ACC112 (cell line): Measurements from ENCODE around the gene IL23R.

Experiments
- H2AFZ ChIP-seq: fragments of 200-600 bp; sonication (generic); one replicate; pipeline ENCODE4 v1.6.0; 2017; ENCODE audit warnings: antibody characterized with exemption, low read length; ENCODE audit not compliant: unreplicated experiment
- H3K27ac ChIP-seq: fragments of 200-600 bp; sonication (generic); 2 replicates; pipeline ENCODE4 v1.5.1; 2014; ENCODE audit warnings: low read depth, mild to moderate bottlenecking, antibody characterized with exemption, low read length, moderate library complexity
- H3K27me3 ChIP-seq: fragments of 200-600 bp; sonication (generic); 2 replicates; pipeline ENCODE4 v1.6.1; 2014; ENCODE audit warnings: mild to moderate bottlenecking, antibody characterized with exemption, low read length, moderate library complexity, mixed read lengths; ENCODE audit not compliant: insufficient read depth
- H3K36me3 ChIP-seq: fragments of 200-600 bp; sonication (generic); 2 replicates; pipeline ENCODE4 v1.6.1; 2016; ENCODE audit warnings: mild to moderate bottlenecking, antibody characterized with exemption, low read length, moderate library complexity, mixed read lengths; ENCODE audit not compliant: insufficient read depth
- H3K4me1 ChIP-seq: fragments of 200-600 bp; sonication (generic); one replicate; pipeline ENCODE4 v1.6.1; 2016; ENCODE audit warnings: low read length, mixed read lengths; ENCODE audit not compliant: insufficient read depth, unreplicated experiment, control insufficient read depth
- H3K4me3 ChIP-seq: fragments of 200-600 bp; sonication (generic); 2 replicates; pipeline ENCODE4 v1.5.1; 2014; ENCODE audit warnings: mild to moderate bottlenecking, low read depth, low read length
- H3K79me2 ChIP-seq: fragments of 200-600 bp; sonication (generic); one replicate; pipeline ENCODE4 v1.6.0; 2016; ENCODE audit warnings: low read length; ENCODE audit not compliant: control insufficient read depth, unreplicated experiment, insufficient read depth

Gene IL23R

DNA sequence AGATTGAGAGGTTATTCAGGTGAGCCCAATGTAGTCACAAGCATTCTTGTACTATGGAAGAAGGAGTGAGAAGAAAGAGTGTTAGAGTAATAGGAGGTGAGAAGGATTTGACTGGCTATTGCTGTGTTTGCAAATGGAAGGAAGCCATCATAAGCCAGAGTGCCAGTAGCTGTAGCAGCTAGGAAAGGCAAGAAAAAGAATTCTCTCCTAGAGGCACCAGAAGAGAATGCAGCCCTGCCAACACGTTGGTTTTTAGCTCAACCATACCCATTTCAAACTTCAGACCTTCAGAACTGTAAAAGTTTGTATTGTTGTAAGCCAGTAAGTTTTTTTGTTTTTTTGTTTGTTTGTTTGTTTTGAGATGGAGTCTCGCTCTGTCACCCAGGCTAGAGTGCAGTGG is 132.5 kb downstream of the IL23R start:
- Histone ChIP-seq H3K27ac (no peak overlapping the region), H3K4me1 (peaks cover 5% of the 10 kb centered on the region), H3K36me3 (no peaks in the 10 kb centered on the region), H3K79me2 (no peaks in the 10 kb centered on the region), H3K4me3 (no peak overlapping the region), H3K27me3 (no peaks in the 10 kb centered on the region), H2AFZ (no peak overlapping the region)

DNA sequence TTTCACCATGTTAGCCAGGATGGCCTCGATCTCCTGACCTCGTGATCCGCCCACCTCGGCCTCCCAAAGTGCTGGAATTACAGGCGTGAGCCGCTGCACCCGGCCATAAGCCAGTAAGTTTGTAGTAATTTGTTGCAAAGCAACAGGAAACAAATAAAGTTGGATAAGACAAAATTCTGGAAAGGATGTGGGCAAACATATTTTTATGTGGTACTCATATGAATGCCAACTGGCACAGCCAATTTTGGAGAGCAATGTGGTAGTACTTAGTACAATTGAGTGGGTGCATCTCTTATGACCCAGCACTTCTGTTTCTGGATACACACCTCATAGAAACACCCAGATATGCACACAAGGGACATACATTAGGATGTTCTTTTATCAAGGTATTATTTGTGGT is 133.0 kb downstream of the IL23R start:
- no peaks in the 10 kb centered on the region for H3K27me3 ChIP-seq
- H3K27ac ChIP-seq, result no peak overlapping the region
- H3K36me3 ChIP-seq, result no peaks in the 10 kb centered on the region
- H3K4me1 ChIP-seq, result no peaks in the 10 kb centered on the region
- H3K79me2 ChIP-seq, result no peaks in the 10 kb centered on the region
- peak overlapping the region; percentile 18 for H2AFZ ChIP-seq
- no peak overlapping the region for H3K4me3 ChIP-seq

DNA sequence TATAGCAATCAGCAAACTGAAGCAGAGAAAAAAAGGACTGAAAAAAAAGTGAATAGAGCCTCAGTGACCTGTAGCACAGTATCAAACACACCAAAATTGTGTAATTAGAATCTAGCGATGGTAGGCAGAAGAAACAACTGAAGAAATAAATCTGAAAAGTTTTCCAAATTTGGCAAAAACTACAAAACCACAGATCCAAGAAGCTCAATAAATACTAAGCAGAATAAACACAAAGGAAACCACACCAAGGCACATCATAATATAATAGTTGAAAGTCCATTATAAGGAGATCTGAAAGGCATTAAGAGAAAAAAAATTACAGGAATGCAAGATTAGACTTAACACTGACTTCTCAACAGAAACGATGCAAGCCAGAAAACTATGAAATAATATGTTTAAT is 134.3 kb downstream of the IL23R start:
- Histone ChIP-seq H3K4me3 (peak overlapping the region; percentile 51), H3K27me3 (no peaks in the 10 kb centered on the region), H2AFZ (peak overlapping the region; percentile 16), H3K79me2 (no peaks in the 10 kb centered on the region), H3K4me1 (no peaks in the 10 kb centered on the region), H3K27ac (no peak overlapping the region), H3K36me3 (no peaks in the 10 kb centered on the region)

DNA sequence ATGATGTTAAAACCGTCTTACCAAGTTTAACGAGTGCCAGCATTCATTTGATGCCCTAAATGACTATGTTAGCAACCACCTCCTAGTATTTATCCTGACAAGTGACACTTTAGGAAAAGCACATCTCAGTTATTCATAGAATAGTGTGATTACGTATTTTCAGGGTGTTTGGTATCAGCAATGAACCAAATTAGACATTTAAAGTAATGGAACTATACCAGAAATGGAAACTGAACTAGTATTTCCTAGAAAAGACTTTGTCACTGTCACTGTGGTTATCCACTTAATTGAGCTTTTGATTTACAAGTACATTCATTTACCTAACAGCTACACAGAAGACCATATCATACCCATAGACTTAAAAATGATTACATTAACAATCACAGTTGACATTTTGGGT is 137.8 kb downstream of the IL23R start:
- Histone ChIP-seq H3K27ac (no peak overlapping the region), H3K79me2 (no peaks in the 10 kb centered on the region), H3K36me3 (no peaks in the 10 kb centered on the region), H3K27me3 (peaks cover 6% of the 10 kb centered on the region; the same call in 1 of the 2 replicates), H2AFZ (no peak overlapping the region), H3K4me1 (no peaks in the 10 kb centered on the region), H3K4me3 (no peak overlapping the region)

DNA sequence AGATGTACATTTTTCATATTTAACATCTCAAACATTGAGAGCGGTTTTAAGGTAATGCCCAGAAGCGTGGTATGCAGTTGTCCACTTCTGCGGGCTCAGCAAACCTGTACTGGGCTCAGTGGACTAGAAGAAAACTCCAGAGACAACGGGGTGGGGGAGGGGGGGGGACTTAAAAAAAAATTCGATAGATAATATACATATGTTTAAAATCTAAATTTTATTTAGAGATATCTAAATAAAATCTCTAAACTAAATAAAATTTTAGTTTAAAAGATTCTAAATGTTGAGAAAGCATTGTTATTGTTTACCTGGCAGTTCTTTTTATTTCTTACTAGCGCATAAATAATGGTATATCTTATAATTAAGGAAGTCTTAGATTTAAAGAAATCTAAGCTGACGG is 140.3 kb downstream of the IL23R start:
- Histone ChIP-seq H3K4me3 (no peak overlapping the region), H3K27me3 (peaks cover 6% of the 10 kb centered on the region; the same call in 1 of the 2 replicates), H3K36me3 (no peaks in the 10 kb centered on the region), H3K27ac (no peak overlapping the region), H2AFZ (no peak overlapping the region), H3K4me1 (no peaks in the 10 kb centered on the region), H3K79me2 (no peaks in the 10 kb centered on the region)

DNA sequence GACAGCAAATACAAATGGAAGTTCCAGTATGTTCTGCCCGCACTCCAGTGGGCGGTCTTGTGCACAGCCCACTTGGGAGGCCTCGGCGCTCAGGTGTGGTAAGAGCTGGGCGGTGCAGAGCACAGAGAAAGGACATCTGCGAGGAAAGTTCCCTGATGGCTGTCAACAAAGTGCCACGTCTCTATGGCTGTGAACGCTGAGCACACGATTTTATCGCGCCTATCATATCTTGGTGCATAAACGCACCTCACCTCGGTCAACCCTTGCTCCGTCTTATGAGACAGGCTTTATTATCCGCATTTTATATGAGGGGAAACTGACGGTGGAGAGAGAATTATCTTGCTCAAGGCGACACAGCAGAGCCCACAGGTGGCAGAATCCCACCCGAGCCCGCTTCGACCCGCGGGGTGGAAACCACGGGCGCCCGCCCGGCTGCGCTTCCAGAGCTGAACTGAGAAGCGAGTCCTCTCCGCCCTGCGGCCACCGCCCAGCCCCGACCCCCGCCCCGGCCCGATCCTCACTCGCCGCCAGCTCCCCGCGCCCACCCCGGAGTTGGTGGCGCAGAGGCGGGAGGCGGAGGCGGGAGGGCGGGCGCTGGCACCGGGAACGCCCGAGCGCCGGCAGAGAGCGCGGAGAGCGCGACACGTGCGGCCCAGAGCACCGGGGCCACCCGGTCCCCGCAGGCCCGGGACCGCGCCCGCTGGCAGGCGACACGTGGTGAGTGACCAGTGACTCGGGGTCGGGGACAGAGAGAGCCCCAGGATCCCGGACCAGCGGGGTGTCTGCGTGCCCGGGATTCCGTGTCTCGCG is 141.2 kb downstream of the IL23R start, which contains the start of gene IL12RB2:
TSS of gene IL12RB2 (plus strand) at position 623 of the 810 bp plus-strand sequence. CDS start 12,496 bp downstream, outside the sequence.
- Histone ChIP-seq H3K36me3 (no peaks in the 10 kb centered on the region), H3K4me3 (peak within 1 kb of the TSS; percentile 77), H3K27me3 (peaks cover 6% of the 10 kb centered on the region; the same call in 1 of the 2 replicates), H3K27ac (no peak within 1 kb of the TSS), H2AFZ (peak within 1 kb of the TSS; percentile 80), H3K4me1 (no peaks in the 10 kb centered on the region), H3K79me2 (no peaks in the 10 kb centered on the region)

DNA sequence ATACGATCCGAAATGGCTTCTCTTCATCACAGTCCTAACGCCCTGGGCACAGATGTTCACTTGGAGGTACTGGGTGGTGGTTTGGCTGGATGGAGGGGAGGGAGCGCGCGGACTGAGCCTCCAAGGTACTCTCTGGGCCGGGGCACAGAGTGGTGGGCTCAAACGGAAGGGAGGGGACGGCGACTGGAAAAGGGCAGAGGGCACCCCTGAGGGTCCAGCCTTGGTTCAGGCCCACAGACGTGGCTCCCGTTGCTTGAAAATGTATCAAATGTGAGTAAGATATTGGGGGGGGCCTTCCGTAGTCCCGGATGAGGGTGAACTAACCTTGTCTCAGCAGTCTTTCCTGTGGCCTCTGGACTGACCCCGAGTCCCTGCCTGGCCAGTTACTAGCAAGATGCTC is 141.9 kb downstream of the IL23R start:
- H2AFZ ChIP-seq, result no peak overlapping the region

More for the DNA sequence above, 141.9 kb downstream of the IL23R start:
- Histone ChIP-seq H3K27me3 (peaks cover 6% of the 10 kb centered on the region; the same call in 1 of the 2 replicates), H3K36me3 (no peaks in the 10 kb centered on the region), H3K4me1 (no peaks in the 10 kb centered on the region), H3K27ac (no peak overlapping the region), H3K79me2 (no peaks in the 10 kb centered on the region), H3K4me3 (peak overlapping the region; percentile 77)
